SH-SY5Y (cell line): ENCODE measurements around the gene SIK2.

Experiments
- GATA2 ChIP-seq: IDR thresholded peaks from 2 replicates; pipeline ENCODE4 v1.6.1; 2011; ENCODE audit warnings: mild to moderate bottlenecking, low read depth, low read length
- GATA3 ChIP-seq: IDR thresholded peaks from 2 replicates; pipeline ENCODE4 v1.6.1; 2011; ENCODE audit warnings: low read depth, mild to moderate bottlenecking, low read length, moderate library complexity

- no peak for TF ChIP-seq GATA2
- TF ChIP-seq GATA3 = no peak
Observed at GRCh38 chr11:111736181-111736590, 133.9 kb downstream of the SIK2 start.
